Activated naive CD8-positive, alpha-beta T cell treated with anti-CD3 and anti-CD28 coated beads, Interleukin-2, amount 10 ng/mL, durations not matched to agents 7 days and 5 days (primary cell): ENCODE results near the gene LRRK2. TPM values are rescaled to one million over a fixed set of nuclear protein-coding genes. Genes with fewer than 3 reads are reported as not detected.

ENCODE experiments used
- ATAC-seq: fragments of 150-1000 bp; cut with Tn5 transposase; one replicate; pipeline ENCODE4 v1.10.0; 2021; ENCODE audit warnings: low read depth, moderate library complexity
- POLR2A ChIA-PET: fragments of 350-600 bp; sonication (Branson Sonifier 250); formaldehyde crosslinking; loops from one replicate; lab custom pipeline; 2021; ENCODE audit warnings: antibody characterized with exemption; lab: Charles Lee
- DNase-seq: peaks from one replicate; pipeline ENCODE4 v3.0.0; 2021
- H3K27ac Mint-ChIP-seq: one replicate; pipeline ENCODE4 v1.8.0; 2022; ENCODE audit warnings: mild to moderate bottlenecking, mixed read lengths
- H3K27me3 Mint-ChIP-seq: one replicate; pipeline ENCODE4 v1.8.0; 2022; ENCODE audit warnings: mild to moderate bottlenecking, moderate library complexity, mixed read lengths
- H3K36me3 Mint-ChIP-seq: one replicate; pipeline ENCODE4 v1.8.0; 2021; ENCODE audit warnings: mild to moderate bottlenecking, mixed read lengths
- H3K4me1 Mint-ChIP-seq: one replicate; pipeline ENCODE4 v1.8.0; 2021; ENCODE audit warnings: mixed read lengths
- H3K4me3 Mint-ChIP-seq: one replicate; pipeline ENCODE4 v1.8.0; 2022; ENCODE audit warnings: mild to moderate bottlenecking, moderate library complexity, mixed read lengths
- H3K9me3 Mint-ChIP-seq: one replicate; pipeline ENCODE4 v1.8.0; 2021; ENCODE audit warnings: mixed read lengths
- total RNA-seq, 2 experiments: library from RNA; stranded (reverse); gene quantifications; one replicate each; pipeline ENCODE4 v1.2.3, GENCODE V29; 2021

Gene LRRK2
- total RNA-seq, 2 experiments from 2014 or later = 0.40 to 0.64 TPM

DNA sequence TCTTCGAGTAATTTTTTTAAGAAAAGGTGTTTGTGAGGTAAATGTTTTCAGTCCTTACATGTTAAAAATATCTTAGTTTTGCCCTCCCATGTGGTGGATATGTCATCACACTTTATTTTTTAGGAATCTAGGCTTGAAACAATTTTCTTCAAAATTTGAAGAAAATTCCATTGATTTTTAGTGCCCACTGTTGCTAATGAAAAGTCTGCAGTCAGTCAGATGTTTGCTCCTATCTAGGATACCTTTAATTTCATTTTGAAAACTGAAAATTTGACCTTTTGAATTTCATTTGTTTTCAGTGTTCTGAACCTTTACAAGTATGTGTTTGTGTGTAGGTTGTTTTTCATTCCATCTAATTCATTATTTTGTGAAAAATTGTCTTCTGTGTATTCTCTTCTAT is 105.4 kb downstream of the LRRK2 start:
- Mint-ChIP-seq H3K36me3 (no peaks in the 10 kb centered on the region), H3K27me3 (no peaks in the 10 kb centered on the region), H3K9me3 (no peaks in the 10 kb centered on the region), H3K27ac (no peak overlapping the region), H3K4me3 (no peak overlapping the region), H3K4me1 (no peaks in the 10 kb centered on the region)
- POLR2A ChIA-PET = no interaction called here
- DNase-seq (no peak), ATAC-seq (no peak)

DNA sequence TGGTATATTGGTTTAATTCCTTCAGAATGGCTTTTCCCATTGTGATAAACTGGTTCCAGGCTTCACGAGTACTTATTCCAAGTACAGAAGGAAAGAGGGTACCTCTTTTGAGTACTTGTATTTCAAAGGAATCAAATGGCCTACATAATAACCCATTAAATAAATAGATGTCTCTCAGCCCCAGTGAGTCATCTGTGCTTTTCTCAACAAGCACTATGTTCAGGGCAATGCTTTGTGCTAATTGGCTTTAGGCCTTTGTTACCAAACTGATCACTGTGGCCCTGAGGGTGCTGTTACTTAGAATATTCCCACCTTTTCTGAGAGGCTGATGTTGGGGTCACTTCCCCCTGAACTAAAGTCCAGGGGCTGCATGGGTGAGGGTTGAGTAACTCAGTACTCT is 107.1 kb downstream of the LRRK2 start:
- no peaks in the 10 kb centered on the region for H3K36me3 Mint-ChIP-seq
- DNase-seq (no peak), ATAC-seq (no peak)
- POLR2A ChIA-PET = no interaction called here
- H3K27me3 Mint-ChIP-seq = no peaks in the 10 kb centered on the region
- no peaks in the 10 kb centered on the region for H3K9me3 Mint-ChIP-seq
- H3K27ac Mint-ChIP-seq = no peak overlapping the region
- H3K4me1 Mint-ChIP-seq = no peaks in the 10 kb centered on the region
- no peak overlapping the region for H3K4me3 Mint-ChIP-seq

DNA sequence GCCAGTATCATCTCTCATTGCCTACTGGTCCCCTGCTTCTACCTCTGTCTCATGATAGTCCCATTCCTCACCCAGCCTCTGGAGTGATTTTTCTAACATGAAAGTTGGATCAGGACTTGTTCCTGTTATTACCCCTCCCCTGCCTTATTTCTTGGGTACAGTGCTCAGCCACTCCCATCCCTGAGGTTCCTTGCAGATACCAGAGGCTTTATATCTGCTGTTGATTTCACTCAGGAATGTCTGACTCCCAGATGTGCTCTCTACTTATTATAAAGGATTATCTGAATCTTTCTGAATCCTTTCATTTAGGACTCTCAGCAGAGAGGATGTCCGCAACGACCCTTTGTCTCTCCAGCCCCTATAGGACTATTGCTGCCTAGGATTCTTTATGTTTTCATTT is 111.2 kb downstream of the LRRK2 start:
- H3K36me3 Mint-ChIP-seq = no peaks in the 10 kb centered on the region
- no peak overlapping the region for H3K4me3 Mint-ChIP-seq
- no peaks in the 10 kb centered on the region for H3K9me3 Mint-ChIP-seq
- no peak overlapping the region for H3K27ac Mint-ChIP-seq
- ATAC-seq (no peak), DNase-seq (no peak)
- H3K27me3 Mint-ChIP-seq = no peaks in the 10 kb centered on the region
- POLR2A ChIA-PET = no interaction called here
- no peaks in the 10 kb centered on the region for H3K4me1 Mint-ChIP-seq

DNA sequence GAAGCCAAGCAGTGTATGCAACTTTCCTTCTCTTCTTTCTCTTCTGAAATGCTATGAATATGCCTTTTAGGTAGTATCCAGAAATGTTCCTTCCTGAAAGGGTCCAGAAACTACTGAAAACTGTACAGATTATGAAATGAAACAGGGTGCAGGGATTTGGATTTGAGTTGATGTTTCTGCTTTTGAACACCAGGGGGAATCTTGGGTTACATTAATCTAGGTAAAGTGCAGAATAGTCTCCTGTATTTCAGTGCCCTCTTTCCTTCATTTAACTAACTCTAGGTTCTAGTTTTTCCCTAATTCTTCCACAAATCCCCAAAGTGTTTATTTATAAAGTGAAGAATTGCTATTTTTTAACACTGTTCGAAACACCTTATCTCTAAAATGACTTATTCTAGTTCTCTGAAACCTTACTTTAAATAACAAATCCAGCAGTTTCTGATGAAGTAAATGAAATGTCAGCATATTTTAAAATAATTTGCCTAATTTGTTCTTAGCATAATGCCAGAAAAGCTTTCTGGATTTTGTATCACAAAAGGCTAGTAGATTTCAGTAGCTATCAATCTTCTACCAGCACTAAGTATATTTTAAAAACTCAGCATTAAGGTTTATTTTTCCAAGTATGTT is 111.9 kb downstream of the LRRK2 start:
- H3K9me3 Mint-ChIP-seq = no peaks in the 10 kb centered on the region
- no peaks in the 10 kb centered on the region for H3K36me3 Mint-ChIP-seq
- POLR2A ChIA-PET = no interaction called here
- DNase-seq (no peak), ATAC-seq (no peak)
- no peak overlapping the region for H3K4me3 Mint-ChIP-seq
- H3K27me3 Mint-ChIP-seq = no peaks in the 10 kb centered on the region
- no peaks in the 10 kb centered on the region for H3K4me1 Mint-ChIP-seq
- no peak overlapping the region for H3K27ac Mint-ChIP-seq

DNA sequence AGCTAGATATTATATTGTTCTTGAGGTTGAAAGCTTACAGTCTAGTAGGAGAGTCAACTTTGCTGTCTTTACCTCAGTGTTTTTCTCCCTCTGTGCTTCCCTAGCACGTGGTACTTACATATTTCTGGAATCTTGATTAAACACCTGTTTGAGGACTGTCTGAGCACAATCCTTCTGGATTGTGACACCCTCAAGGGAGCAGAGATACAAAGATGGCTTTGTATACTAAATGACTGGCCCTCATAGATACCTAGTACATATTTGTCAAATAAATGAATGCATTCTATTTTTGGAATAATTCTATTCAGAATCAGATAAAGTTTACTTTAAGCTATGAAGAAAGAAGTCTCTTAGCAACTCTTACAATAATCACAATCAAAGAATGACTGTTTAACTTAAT is 113.3 kb downstream of the LRRK2 start:
- Mint-ChIP-seq H3K4me3 (no peak overlapping the region), H3K4me1 (no peaks in the 10 kb centered on the region), H3K27me3 (no peaks in the 10 kb centered on the region), H3K27ac (no peak overlapping the region), H3K9me3 (no peaks in the 10 kb centered on the region), H3K36me3 (no peaks in the 10 kb centered on the region)
- DNase-seq (no peak), ATAC-seq (no peak)
- POLR2A ChIA-PET = no interaction called here

DNA sequence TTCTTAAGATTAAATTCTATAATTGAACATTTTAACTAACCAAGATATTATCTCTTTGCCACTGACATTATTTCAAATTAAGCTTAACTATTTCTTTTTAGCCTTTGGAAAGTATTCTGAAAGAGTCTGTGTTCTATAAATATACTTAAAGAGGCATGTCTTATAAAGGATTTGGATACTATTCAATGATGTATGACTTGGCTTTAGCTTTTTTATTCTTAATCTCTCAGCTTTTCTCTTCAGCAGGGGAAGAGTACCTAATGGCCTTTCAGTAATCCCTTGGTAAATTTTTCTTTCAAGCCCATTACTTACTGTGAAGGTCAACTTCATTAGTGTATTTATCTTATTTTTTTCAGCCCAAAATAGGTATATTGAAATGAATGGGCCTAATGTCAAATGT is 113.8 kb downstream of the LRRK2 start:
- H3K4me3 Mint-ChIP-seq = no peak overlapping the region
- POLR2A ChIA-PET = no interaction called here
- no peaks in the 10 kb centered on the region for H3K4me1 Mint-ChIP-seq
- ATAC-seq (no peak), DNase-seq (no peak)
- H3K36me3 Mint-ChIP-seq = no peaks in the 10 kb centered on the region
- H3K9me3 Mint-ChIP-seq = no peaks in the 10 kb centered on the region
- H3K27ac Mint-ChIP-seq = no peak overlapping the region
- no peaks in the 10 kb centered on the region for H3K27me3 Mint-ChIP-seq

DNA sequence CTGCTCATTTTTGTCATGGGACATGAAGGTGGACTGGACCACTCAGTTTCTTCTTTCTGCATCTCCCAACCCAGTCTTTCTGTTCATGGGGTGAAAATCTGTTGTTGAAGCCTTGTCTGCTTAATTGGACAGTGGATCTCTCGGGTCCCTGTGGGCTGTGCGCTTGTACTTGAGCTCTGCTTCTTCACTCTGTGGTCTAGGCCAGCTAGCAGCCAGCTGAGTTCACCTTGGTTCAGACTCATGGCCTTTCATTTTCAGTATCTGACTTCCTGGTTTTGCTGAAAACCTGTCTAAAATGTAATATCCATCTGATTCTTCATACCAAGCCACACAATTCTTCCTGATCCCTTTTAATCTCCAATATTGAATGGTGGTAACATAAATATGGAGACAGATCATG is 117.2 kb downstream of the LRRK2 start:
- H3K36me3 Mint-ChIP-seq = no peaks in the 10 kb centered on the region
- H3K4me3 Mint-ChIP-seq = no peak overlapping the region
- DNase-seq = no peak
- H3K9me3 Mint-ChIP-seq = no peaks in the 10 kb centered on the region
- H3K27ac Mint-ChIP-seq = no peak overlapping the region
- no peak for ATAC-seq
- peaks cover 2% of the 10 kb centered on the region for H3K27me3 Mint-ChIP-seq
- POLR2A ChIA-PET = no interaction called here
- H3K4me1 Mint-ChIP-seq = no peaks in the 10 kb centered on the region

DNA sequence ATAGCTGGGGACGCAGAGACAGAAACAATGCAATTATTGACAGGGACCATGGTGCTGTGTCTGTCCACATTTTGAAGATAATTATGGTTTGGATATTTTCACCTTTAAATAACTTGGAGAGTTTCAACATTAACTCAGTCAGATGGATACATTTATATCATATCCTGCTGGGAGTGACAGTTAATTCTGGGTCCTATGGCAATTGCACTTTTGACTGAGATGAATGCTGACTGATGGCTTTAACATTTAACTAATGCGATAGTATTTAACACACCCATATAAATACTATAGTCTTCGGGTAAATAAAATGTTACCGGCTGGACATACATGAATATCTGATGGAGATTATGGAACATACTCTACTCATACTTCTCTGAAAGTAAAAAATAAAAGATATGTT is 118.3 kb downstream of the LRRK2 start:
- H3K27ac Mint-ChIP-seq = no peak overlapping the region
- no peak overlapping the region for H3K4me3 Mint-ChIP-seq
- DNase-seq = no peak
- H3K36me3 Mint-ChIP-seq = no peaks in the 10 kb centered on the region
- ATAC-seq = no peak
- H3K9me3 Mint-ChIP-seq = no peaks in the 10 kb centered on the region
- POLR2A ChIA-PET = no interaction called here
- no peaks in the 10 kb centered on the region for H3K4me1 Mint-ChIP-seq
- H3K27me3 Mint-ChIP-seq = peaks cover 2% of the 10 kb centered on the region

DNA sequence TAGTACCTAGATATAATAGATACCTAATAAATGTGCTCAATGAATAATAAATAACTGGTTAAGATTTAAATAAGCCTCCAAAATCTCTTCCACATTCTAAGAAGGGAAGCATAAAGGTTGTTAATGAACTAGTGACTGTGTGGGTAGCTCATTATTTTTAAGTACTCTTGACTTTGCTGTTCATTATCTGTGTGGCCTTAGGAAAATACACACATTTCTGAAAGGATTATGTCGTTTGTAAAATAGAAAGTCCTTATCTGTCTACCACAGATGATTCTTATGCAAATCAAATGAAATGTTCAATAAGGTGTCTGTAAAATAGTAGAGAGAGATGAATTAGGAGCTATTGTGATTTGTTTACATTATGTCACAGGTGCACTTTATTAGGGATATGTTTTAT is 119.5 kb downstream of the LRRK2 start:
- DNase-seq (no peak), ATAC-seq (no peak)
- POLR2A ChIA-PET = no interaction called here
- H3K4me3 Mint-ChIP-seq = no peak overlapping the region
- no peak overlapping the region for H3K27ac Mint-ChIP-seq
- H3K4me1 Mint-ChIP-seq = no peaks in the 10 kb centered on the region
- H3K27me3 Mint-ChIP-seq = peaks cover 2% of the 10 kb centered on the region
- H3K36me3 Mint-ChIP-seq = no peaks in the 10 kb centered on the region
- H3K9me3 Mint-ChIP-seq = no peaks in the 10 kb centered on the region

DNA sequence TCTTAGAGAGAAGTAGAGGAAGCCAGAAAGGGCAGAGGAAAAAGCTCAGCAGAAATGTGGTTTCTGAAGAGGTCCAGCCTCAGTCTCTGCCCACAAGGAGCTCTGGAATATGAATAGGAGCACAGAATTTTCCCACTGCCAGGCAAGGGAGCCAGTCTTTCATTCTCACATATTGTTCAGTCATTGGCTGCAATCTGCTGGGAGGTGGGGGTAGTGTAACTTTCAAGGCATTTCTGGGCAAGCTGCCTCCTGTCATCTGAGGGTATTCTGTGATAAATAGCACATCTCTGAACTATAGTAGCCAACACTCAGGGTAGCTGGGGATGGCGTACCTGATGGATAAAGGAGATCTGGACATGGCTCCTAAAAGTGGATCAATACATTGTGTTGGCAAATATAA is 127.2 kb downstream of the LRRK2 start:
- Mint-ChIP-seq H3K27me3 (no peaks in the 10 kb centered on the region), H3K4me3 (no peak overlapping the region), H3K9me3 (peaks cover 2% of the 10 kb centered on the region), H3K36me3 (no peaks in the 10 kb centered on the region), H3K27ac (no peak overlapping the region), H3K4me1 (no peaks in the 10 kb centered on the region)
- DNase-seq = no peak
- POLR2A ChIA-PET = no interaction called here
- no peak for ATAC-seq

DNA sequence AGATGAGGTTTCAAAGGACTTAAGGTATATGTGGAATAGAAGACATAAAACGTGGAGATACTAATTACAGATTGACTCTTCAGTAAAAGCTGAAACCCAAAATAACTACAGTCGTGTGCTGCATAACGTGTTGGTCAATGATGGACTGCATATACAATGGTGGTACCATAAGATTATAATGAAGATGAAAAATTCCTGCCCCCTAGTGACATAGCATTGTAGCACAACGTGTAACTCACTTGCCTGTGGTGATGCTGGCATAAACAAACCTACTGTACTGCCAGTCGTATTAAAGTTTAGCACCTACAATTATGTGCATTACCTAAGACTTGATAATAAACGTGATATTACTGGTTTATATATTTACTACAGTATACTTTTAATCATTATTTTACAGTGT is 150.3 kb downstream of the LRRK2 start:
- no peaks in the 10 kb centered on the region for H3K36me3 Mint-ChIP-seq
- H3K9me3 Mint-ChIP-seq = no peaks in the 10 kb centered on the region
- H3K27ac Mint-ChIP-seq = no peak overlapping the region
- POLR2A ChIA-PET = no interaction called here
- no peak overlapping the region for H3K4me3 Mint-ChIP-seq
- no peaks in the 10 kb centered on the region for H3K27me3 Mint-ChIP-seq
- ATAC-seq = no peak
- H3K4me1 Mint-ChIP-seq = no peaks in the 10 kb centered on the region
- no peak for DNase-seq

DNA sequence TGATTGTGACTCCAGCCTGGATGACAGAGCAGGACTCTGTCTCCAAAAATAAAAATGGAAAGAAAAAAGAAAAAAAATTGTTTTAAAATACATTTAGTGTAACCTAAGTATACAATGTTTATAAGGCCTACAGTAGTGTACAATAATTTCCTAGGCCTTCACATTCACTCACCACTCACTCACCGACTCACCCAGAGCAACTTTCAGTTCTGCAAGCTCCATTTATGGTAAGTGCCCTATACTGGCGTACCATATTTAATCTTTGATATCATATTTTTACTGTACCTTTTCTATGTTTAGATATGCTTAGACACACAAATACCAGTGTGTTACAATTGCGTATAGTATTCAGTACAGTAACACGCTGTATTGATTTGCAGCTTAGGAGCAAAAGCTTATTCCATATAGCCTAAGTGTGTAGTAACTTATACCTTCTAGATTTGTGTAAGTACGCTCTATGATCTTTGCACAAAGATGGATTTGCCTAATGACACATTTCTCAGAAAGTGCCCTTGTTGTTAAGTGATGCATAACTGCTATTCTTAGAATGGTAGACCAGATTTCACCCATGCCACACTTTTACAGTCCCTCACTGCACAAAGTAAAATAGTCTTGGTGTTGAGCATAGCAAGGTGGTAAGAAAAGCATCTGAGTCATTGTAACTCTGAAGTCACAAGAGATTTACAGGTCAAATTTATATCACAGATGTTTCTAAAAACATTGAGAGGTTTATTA is 151.9 kb downstream of the LRRK2 start:
- Mint-ChIP-seq H3K27me3 (no peaks in the 10 kb centered on the region), H3K4me3 (no peak overlapping the region), H3K4me1 (no peaks in the 10 kb centered on the region), H3K27ac (no peak overlapping the region), H3K36me3 (no peaks in the 10 kb centered on the region), H3K9me3 (no peaks in the 10 kb centered on the region)
- DNase-seq = no peak
- no peak for ATAC-seq
- POLR2A ChIA-PET = no interaction called here

DNA sequence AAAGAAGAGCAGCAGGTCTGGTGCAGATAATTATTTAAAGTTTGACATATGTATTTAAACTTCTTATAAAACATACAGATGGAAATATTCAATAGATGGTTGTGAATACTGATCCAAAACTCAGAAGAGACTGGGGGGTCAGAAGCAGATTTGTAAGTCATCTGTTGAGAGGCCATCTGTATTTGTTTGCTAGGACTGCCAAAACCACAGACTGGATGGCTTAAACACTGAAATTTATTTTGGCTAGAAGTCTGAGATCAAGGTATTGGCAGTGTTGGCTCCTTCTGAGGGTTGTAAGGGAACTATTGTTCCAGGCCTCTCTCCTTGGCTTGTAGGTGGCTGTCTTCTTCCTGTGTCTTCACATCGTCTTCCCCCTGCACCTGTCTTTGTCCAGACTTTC is 153.9 kb downstream of the LRRK2 start:
- POLR2A ChIA-PET = no interaction called here
- no peak overlapping the region for H3K27ac Mint-ChIP-seq
- no peaks in the 10 kb centered on the region for H3K36me3 Mint-ChIP-seq
- DNase-seq = no peak
- H3K4me3 Mint-ChIP-seq = no peak overlapping the region
- ATAC-seq = no peak
- no peaks in the 10 kb centered on the region for H3K27me3 Mint-ChIP-seq
- no peaks in the 10 kb centered on the region for H3K4me1 Mint-ChIP-seq
- no peaks in the 10 kb centered on the region for H3K9me3 Mint-ChIP-seq

DNA sequence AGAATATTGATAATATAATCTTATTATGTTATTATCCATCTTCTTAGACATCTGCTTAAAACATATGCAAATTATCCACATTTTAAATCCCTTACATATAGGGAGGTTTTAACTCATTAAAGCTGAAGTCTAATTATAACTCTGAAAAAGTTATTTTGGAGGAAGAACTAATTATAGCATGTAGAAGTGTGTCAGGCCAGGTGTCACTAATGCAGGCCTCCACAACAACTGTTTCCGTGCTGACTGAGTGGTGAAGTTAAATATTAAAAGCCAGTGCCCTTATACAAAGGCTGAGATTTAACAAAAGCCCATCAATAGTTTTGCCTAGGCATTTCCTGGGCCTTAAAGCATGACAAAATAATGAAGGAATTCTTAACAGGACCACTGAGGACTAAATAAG is 157.4 kb downstream of the LRRK2 start:
- Mint-ChIP-seq H3K9me3 (no peaks in the 10 kb centered on the region), H3K4me3 (no peak overlapping the region), H3K27me3 (no peaks in the 10 kb centered on the region), H3K36me3 (no peaks in the 10 kb centered on the region), H3K27ac (no peak overlapping the region), H3K4me1 (no peaks in the 10 kb centered on the region)
- DNase-seq = no peak
- ATAC-seq = no peak
- POLR2A ChIA-PET = no interaction called here
